ENCODE measurements around the gene IRF6.

DNA sequence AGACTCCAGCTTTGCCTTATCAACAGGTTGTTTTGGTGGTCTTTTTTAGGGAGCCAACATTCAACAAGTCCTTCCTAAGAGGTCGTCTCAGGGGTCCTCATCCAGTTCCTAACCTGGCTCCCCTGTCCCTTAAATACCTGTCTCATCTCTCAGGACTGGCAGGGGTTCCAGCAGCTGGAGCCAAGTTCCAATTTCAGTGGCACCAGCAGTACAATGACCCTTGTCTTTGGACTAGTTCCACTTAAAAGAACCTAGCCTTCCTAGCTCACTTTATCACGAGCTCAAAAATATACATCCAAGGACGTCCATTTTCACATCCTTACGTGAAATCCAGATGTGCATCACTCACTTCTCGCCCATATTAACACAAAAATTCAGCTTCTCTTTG is 68.8 kb downstream of the IRF6 start:
- no peak for TF ChIP-seq POLR2A (IDR thresholded peaks at IDR 0.05; ENCODE audit: low read depth, low read length)
- TF ChIP-seq TAF1 (IDR thresholded peaks at IDR 0.05; ENCODE audit: low read depth, low read length), result no peak
- no peak for TF ChIP-seq POLR2AphosphoS5 (IDR thresholded peaks at IDR 0.05; ENCODE audit: low read depth, low read length)
- no peak for TF ChIP-seq SPI1 (IDR thresholded peaks at IDR 0.05; ENCODE audit: low read depth, low read length)
- no peak for TF ChIP-seq PAX5 (IDR thresholded peaks at IDR 0.05; ENCODE audit: insufficient read depth, low read length, severe bottlenecking)
